Measurements from ENCODE around the gene SLC22A16.
A peak's percentile ranks its signal among the peaks of the same experiment; 100 is the strongest.
"Not testable (repeated sequence)": the region's sequence is repeated elsewhere in the genome, so short reads cannot be mapped to it uniquely, and the experiment has no call there.

Gene SLC22A16

GRCh38 chr6:110517034-110517433 is 40.6 kb upstream of the SLC22A16 start:
- Histone ChIP-seq H3K27ac (ENCODE audit: low read length, poor library complexity, severe bottlenecking) (no peak overlapping the region), H2BK5ac (ENCODE audit: low read depth, low read length, poor library complexity, severe bottlenecking) (no peak overlapping the region), H2BK12ac (ENCODE audit: low read length in 2 of 2) (no peak overlapping the region), H4K8ac (ENCODE audit: low read length) (no peak overlapping the region), H3K4me2 (ENCODE audit: low read length, poor library complexity, severe bottlenecking) (no peak overlapping the region), H3K4me1 (ENCODE audit: control insufficient read depth, insufficient read depth, low read depth, low read length) (no peaks in the 10 kb centered on the region), H3K18ac (ENCODE audit: low read depth in 1 of 2, low read length in 2 of 2) (no peak overlapping the region), H3K23ac (ENCODE audit: low read length in 2 of 2) (no peak overlapping the region), H3K9ac (ENCODE audit: low read length) (peak overlapping the region; percentile 55), H3K79me1 (replicated peaks; ENCODE audit: low read length, poor library complexity, severe bottlenecking) (no peaks in the 10 kb centered on the region), H3K36me3 (ENCODE audit: control insufficient read depth in 1 of 2, insufficient read depth in 2 of 2, low read depth in 1 of 2, low read length in 2 of 2) (no peaks in the 10 kb centered on the region), H3K9me3 (ENCODE audit: control insufficient read depth, low read length) (no peaks in the 10 kb centered on the region), H3K14ac (ENCODE audit: low read length in 2 of 2) (no peak overlapping the region), H4K91ac (ENCODE audit: low read length) (no peak overlapping the region), H2AFZ (ENCODE audit: low read depth, low read length) (no peak overlapping the region), H3K27me3 (ENCODE audit: control insufficient read depth in 1 of 2, insufficient read depth in 1 of 2, low read length in 2 of 2) (no peaks in the 10 kb centered on the region), H3K4me3 (ENCODE audit: insufficient read depth in 1 of 2, low read depth in 1 of 2, low read length in 2 of 2) (no peak overlapping the region), H2BK120ac (ENCODE audit: low read depth, low read length) (no peak overlapping the region), H2AK5ac (ENCODE audit: low read length, severe bottlenecking) (no peak overlapping the region), H3K4ac (ENCODE audit: low read depth in 1 of 2, low read length in 2 of 2) (no peak overlapping the region), H2BK15ac (ENCODE audit: low read depth, poor library complexity, severe bottlenecking) (no peak overlapping the region)
- 89% methylated on average over 2 of the region's 2 CpGs for WGBS
- DNase-seq: no peak

- no peak overlapping the region for H3K4me2 ChIP-seq (ENCODE audit: low read length, poor library complexity, severe bottlenecking)
- 95% methylated on average over 3 of the region's 4 CpGs for WGBS
- H2BK15ac ChIP-seq (ENCODE audit: low read depth, poor library complexity, severe bottlenecking): no peak overlapping the region
- no peaks in the 10 kb centered on the region for H3K4me1 ChIP-seq (ENCODE audit: control insufficient read depth, insufficient read depth, low read depth, low read length)
- H3K23ac ChIP-seq (ENCODE audit: low read length in 2 of 2): no peak overlapping the region
- no peaks in the 10 kb centered on the region for H3K9me3 ChIP-seq (ENCODE audit: control insufficient read depth, low read length)
- H3K4me3 ChIP-seq (ENCODE audit: insufficient read depth in 1 of 2, low read depth in 1 of 2, low read length in 2 of 2): no peak overlapping the region
- H2BK5ac ChIP-seq (ENCODE audit: low read depth, low read length, poor library complexity, severe bottlenecking): no peak overlapping the region
- H3K36me3 ChIP-seq (ENCODE audit: control insufficient read depth in 1 of 2, insufficient read depth in 2 of 2, low read depth in 1 of 2, low read length in 2 of 2): no peaks in the 10 kb centered on the region
- no peak overlapping the region for H2AFZ ChIP-seq (ENCODE audit: low read depth, low read length)
- H3K18ac ChIP-seq (ENCODE audit: low read depth in 1 of 2, low read length in 2 of 2): no peak overlapping the region
- DNase-seq: no peak
- H3K79me1 ChIP-seq (replicated peaks; ENCODE audit: low read length, poor library complexity, severe bottlenecking): no peaks in the 10 kb centered on the region
- no peaks in the 10 kb centered on the region for H3K27me3 ChIP-seq (ENCODE audit: control insufficient read depth in 1 of 2, insufficient read depth in 1 of 2, low read length in 2 of 2)
- H4K8ac ChIP-seq (ENCODE audit: low read length): no peak overlapping the region
- no peak overlapping the region for H3K9ac ChIP-seq (ENCODE audit: low read length)
- H3K4ac ChIP-seq (ENCODE audit: low read depth in 1 of 2, low read length in 2 of 2): no peak overlapping the region
- H3K14ac ChIP-seq (ENCODE audit: low read length in 2 of 2): no peak overlapping the region
- no peak overlapping the region for H2BK12ac ChIP-seq (ENCODE audit: low read length in 2 of 2)
- H3K27ac ChIP-seq (ENCODE audit: low read length, poor library complexity, severe bottlenecking): no peak overlapping the region
- H2BK120ac ChIP-seq (ENCODE audit: low read depth, low read length): no peak overlapping the region
- no peak overlapping the region for H2AK5ac ChIP-seq (ENCODE audit: low read length, severe bottlenecking)
- no peak overlapping the region for H4K91ac ChIP-seq (ENCODE audit: low read length)
These were observed 38.4 kb upstream of the SLC22A16 start for GRCh38 chr6:110514818-110515217.

GRCh38 chr6:110512991-110513390 is 36.6 kb upstream of the SLC22A16 start:
- no peak overlapping the region for H4K91ac ChIP-seq (ENCODE audit: low read length)
- H2BK15ac ChIP-seq (ENCODE audit: low read depth, poor library complexity, severe bottlenecking): no peak overlapping the region
- H2BK12ac ChIP-seq (ENCODE audit: low read length in 2 of 2): no peak overlapping the region
- no peak overlapping the region for H3K23ac ChIP-seq (ENCODE audit: low read length in 2 of 2)
- H2BK5ac ChIP-seq (ENCODE audit: low read depth, low read length, poor library complexity, severe bottlenecking): no peak overlapping the region
- no peak overlapping the region for H3K18ac ChIP-seq (ENCODE audit: low read depth in 1 of 2, low read length in 2 of 2)
- no peak overlapping the region for H3K27ac ChIP-seq (ENCODE audit: low read length, poor library complexity, severe bottlenecking)
- no peak overlapping the region for H3K4me3 ChIP-seq (ENCODE audit: insufficient read depth in 1 of 2, low read depth in 1 of 2, low read length in 2 of 2)
- H3K9me3 ChIP-seq (ENCODE audit: control insufficient read depth, low read length): no peaks in the 10 kb centered on the region
- no peak overlapping the region for H3K4ac ChIP-seq (ENCODE audit: low read depth in 1 of 2, low read length in 2 of 2)
- no peak overlapping the region for H2AK5ac ChIP-seq (ENCODE audit: low read length, severe bottlenecking)
- no peak overlapping the region for H3K4me2 ChIP-seq (ENCODE audit: low read length, poor library complexity, severe bottlenecking)
- DNase-seq: no peak
- no peak overlapping the region for H3K14ac ChIP-seq (ENCODE audit: low read length in 2 of 2)
- H3K27me3 ChIP-seq (ENCODE audit: control insufficient read depth in 1 of 2, insufficient read depth in 1 of 2, low read length in 2 of 2): no peaks in the 10 kb centered on the region
- H3K4me1 ChIP-seq (ENCODE audit: control insufficient read depth, insufficient read depth, low read depth, low read length): no peaks in the 10 kb centered on the region
- H4K8ac ChIP-seq (ENCODE audit: low read length): no peak overlapping the region
- no peaks in the 10 kb centered on the region for H3K79me1 ChIP-seq (replicated peaks; ENCODE audit: low read length, poor library complexity, severe bottlenecking)
- no peak overlapping the region for H2BK120ac ChIP-seq (ENCODE audit: low read depth, low read length)
- H3K36me3 ChIP-seq (ENCODE audit: control insufficient read depth in 1 of 2, insufficient read depth in 2 of 2, low read depth in 1 of 2, low read length in 2 of 2): no peaks in the 10 kb centered on the region
- H2AFZ ChIP-seq (ENCODE audit: low read depth, low read length): no peak overlapping the region
- no peak overlapping the region for H3K9ac ChIP-seq (ENCODE audit: low read length)

DNA sequence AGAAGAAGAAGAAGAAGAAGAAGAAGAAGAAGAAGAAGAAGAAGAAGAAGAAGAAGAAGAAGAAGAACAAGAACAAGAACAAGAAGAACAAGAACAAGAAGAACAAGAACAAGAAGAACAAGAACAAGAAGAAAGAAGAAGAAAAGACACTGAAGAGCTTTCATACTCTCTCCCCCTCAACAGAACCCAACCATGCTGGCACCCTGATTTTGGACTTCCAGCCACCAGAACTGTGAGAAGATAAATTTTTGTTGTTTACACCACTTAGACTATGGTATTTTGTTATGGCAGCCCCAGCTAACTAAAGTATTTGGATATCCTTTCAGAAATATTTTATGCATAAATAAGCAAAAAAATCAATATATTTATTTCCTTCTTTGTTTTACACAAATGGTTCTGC is 36.1 kb upstream of the SLC22A16 start:
- not testable (repeated sequence) for H3K4me3 ChIP-seq (ENCODE audit: insufficient read depth in 1 of 2, low read depth in 1 of 2, low read length in 2 of 2); H3K23ac ChIP-seq (ENCODE audit: low read length in 2 of 2); H2BK120ac ChIP-seq (ENCODE audit: low read depth, low read length); H3K4ac ChIP-seq (ENCODE audit: low read depth in 1 of 2, low read length in 2 of 2); H2BK12ac ChIP-seq (ENCODE audit: low read length in 2 of 2); H2AK5ac ChIP-seq (ENCODE audit: low read length, severe bottlenecking); H3K36me3 ChIP-seq (ENCODE audit: control insufficient read depth in 1 of 2, insufficient read depth in 2 of 2, low read depth in 1 of 2, low read length in 2 of 2); DNase-seq; H3K79me1 ChIP-seq (replicated peaks; ENCODE audit: low read length, poor library complexity, severe bottlenecking); H3K4me1 ChIP-seq (ENCODE audit: control insufficient read depth, insufficient read depth, low read depth, low read length); H2BK5ac ChIP-seq (ENCODE audit: low read depth, low read length, poor library complexity, severe bottlenecking); H3K18ac ChIP-seq (ENCODE audit: low read depth in 1 of 2, low read length in 2 of 2); H3K27ac ChIP-seq (ENCODE audit: low read length, poor library complexity, severe bottlenecking); H3K27me3 ChIP-seq (ENCODE audit: control insufficient read depth in 1 of 2, insufficient read depth in 1 of 2, low read length in 2 of 2); H3K4me2 ChIP-seq (ENCODE audit: low read length, poor library complexity, severe bottlenecking); H4K8ac ChIP-seq (ENCODE audit: low read length); H2AFZ ChIP-seq (ENCODE audit: low read depth, low read length); H3K14ac ChIP-seq (ENCODE audit: low read length in 2 of 2); H3K9me3 ChIP-seq (ENCODE audit: control insufficient read depth, low read length); H3K9ac ChIP-seq (ENCODE audit: low read length); H4K91ac ChIP-seq (ENCODE audit: low read length); H2BK15ac ChIP-seq (ENCODE audit: low read depth, poor library complexity, severe bottlenecking)

Data from mesenchymal stem cell (in vitro differentiated cells and primary cell).